PC-9 (cell line): ENCODE results near the gene CRACR2A. TPM values are rescaled to one million over a fixed set of nuclear protein-coding genes. Genes with fewer than 3 reads are reported as not detected.

Experiments
- BruUV-seq: library from RNA; stranded (reverse); fragments of 400-500 nt; replicated peaks from 2 replicates; lab custom pipeline; 2021; lab: Mats Ljungman, UMichigan
- CTCF ChIA-PET: fragments of 300-600 bp; sonication (Branson Sonifier 250); formaldehyde crosslinking; loops from one replicate; lab custom pipeline; 2022; ENCODE audit warnings: antibody characterized with exemption; lab: Charles Lee
- POLR2A ChIA-PET: fragments of 300-600 bp; sonication (Branson Sonifier 250); formaldehyde crosslinking; loops from one replicate; lab custom pipeline; 2022; ENCODE audit warnings: antibody characterized with exemption; ENCODE audit not compliant: unreplicated experiment; lab: Charles Lee
- DNase-seq, 2 experiments: peaks; one replicate each; pipeline versions ENCODE4 v3.0.0 to v3.0.0-alpha.2; 2015 to 2022; ENCODE audit warnings: mixed read lengths in 1 of 2
- H2AFZ ChIP-seq: fragments of 200-600 bp; sonication (generic); 2 replicates; pipeline ENCODE4 v1.8.1; 2017; ENCODE audit warnings: antibody characterized with exemption
- H3F3A ChIP-seq: fragments of 200-600 bp; sonication (generic); 2 replicates; pipeline ENCODE4 v1.8.1; 2017; ENCODE audit warnings: antibody characterized with exemption, mild to moderate bottlenecking, low read depth; ENCODE audit not compliant: insufficient read depth
- H3K27ac ChIP-seq: fragments of 200-600 bp; sonication (generic); 2 replicates; pipeline ENCODE4 v1.6.1; 2016; ENCODE audit warnings: mixed run types
- H3K27me3 ChIP-seq: fragments of 200-600 bp; sonication (generic); 2 replicates; pipeline ENCODE4 v1.6.1; 2016; ENCODE audit warnings: low read depth, mixed run types; ENCODE audit not compliant: insufficient read depth
- H3K36me3 ChIP-seq: fragments of 200-600 bp; sonication (generic); 2 replicates; pipeline ENCODE4 v1.6.1; 2016; ENCODE audit warnings: low read depth, mixed run types
- H3K4me1 ChIP-seq: fragments of 200-600 bp; sonication (generic); replicated peaks from 2 replicates; pipeline ENCODE4 v1.6.1; 2016; ENCODE audit warnings: mixed run types; ENCODE audit not compliant: insufficient read depth
- H3K4me2 ChIP-seq: fragments of 200-600 bp; sonication (generic); 2 replicates; pipeline ENCODE4 v1.6.1; 2017; ENCODE audit warnings: mixed run types
- H3K4me3 ChIP-seq: fragments of 200-600 bp; sonication (generic); 2 replicates; pipeline ENCODE4 v1.6.1; 2016; ENCODE audit warnings: mixed run types
- H3K79me2 ChIP-seq: fragments of 200-600 bp; sonication (generic); 2 replicates; pipeline ENCODE4 v1.6.1; 2017; ENCODE audit warnings: low read depth, mixed run types
- H3K9me2 ChIP-seq: fragments of 200-600 bp; sonication (generic); 2 replicates; pipeline ENCODE4 v1.8.1; 2017; ENCODE audit warnings: mild to moderate bottlenecking; ENCODE audit not compliant: insufficient read depth
- H3K9me3 ChIP-seq: fragments of 200-600 bp; sonication (generic); 2 replicates; pipeline ENCODE4 v1.8.1; 2016; ENCODE audit warnings: low read depth; ENCODE audit not compliant: insufficient read depth
- H4K20me1 ChIP-seq: fragments of 200-600 bp; sonication (generic); 2 replicates; pipeline ENCODE4 v1.8.1; 2017; ENCODE audit not compliant: insufficient read depth
- CTCF ChIP-seq: fragments of 200-600 bp; sonication (generic); conservative IDR thresholded peaks from 2 replicates; pipeline ENCODE4 v1.6.1; 2017; ENCODE audit warnings: mixed run types, antibody characterized with exemption, mild to moderate bottlenecking, moderate library complexity
- EZH2 ChIP-seq: fragments of 200-600 bp; sonication (generic); IDR thresholded peaks from 2 replicates; pipeline ENCODE4 v1.8.0; 2017; ENCODE audit warnings: antibody characterized with exemption, low read depth
- intact Hi-C: fragments of 100-400 bp; cut with micrococcal nuclease; formaldehyde crosslinking; loops from one replicate; pipeline ENCODE4 v1.10.0; 2022; ENCODE audit not compliant: unreplicated experiment
- total RNA-seq: library from RNA; stranded (reverse); gene quantifications from 2 replicates; pipeline ENCODE4 v1.2.3, GENCODE V29; 2021

The CRACR2A gene
- total RNA-seq, 1 experiment from 2014 or later: not detected

- BruUV-seq: no TSS peak
- no peaks in the 10 kb centered on the region for H3K79me2 ChIP-seq
- no peak overlapping the region for H2AFZ ChIP-seq
- TF ChIP-seq EZH2 (no peak), CTCF (no peak)
- no peak for DNase-seq
- no peaks in the 10 kb centered on the region for H3K36me3 ChIP-seq
- no peak overlapping the region for H3K27ac ChIP-seq
- POLR2A ChIA-PET: no interaction called here
- H3K4me2 ChIP-seq: no peak overlapping the region
- H3F3A ChIP-seq: no peaks in the 10 kb centered on the region
- H3K4me3 ChIP-seq: no peak overlapping the region
- H3K27me3 ChIP-seq: peaks cover 90% of the 10 kb centered on the region
- intact Hi-C loops: no loop called here
- no peaks in the 10 kb centered on the region; the same call in 1 of the 2 replicates for H3K9me3 ChIP-seq
- no peaks in the 10 kb centered on the region for H3K9me2 ChIP-seq
- no peaks in the 10 kb centered on the region for H4K20me1 ChIP-seq
- CTCF ChIA-PET: no interaction called here
- no peaks in the 10 kb centered on the region for H3K4me1 ChIP-seq
These were observed 121.2 kb downstream of the CRACR2A start for GRCh38 chr12:3631759-3632158.

- Histone ChIP-seq H3K4me2 (no peak overlapping the region), H3K36me3 (no peaks in the 10 kb centered on the region), H2AFZ (no peak overlapping the region), H3K27me3 (peaks cover 90% of the 10 kb centered on the region), H3K4me1 (no peaks in the 10 kb centered on the region), H3K9me2 (no peaks in the 10 kb centered on the region), H4K20me1 (no peaks in the 10 kb centered on the region), H3K79me2 (no peaks in the 10 kb centered on the region), H3K9me3 (no peaks in the 10 kb centered on the region; the same call in 1 of the 2 replicates), H3K27ac (no peak overlapping the region), H3K4me3 (no peak overlapping the region), H3F3A (no peaks in the 10 kb centered on the region)
- ChIA-PET POLR2A (no interaction called here), CTCF (interaction anchor here (0.5 kb wide), 1 partner anchor 340 kb away, joined by 4 read pairs; no protein-coding TSS in a partner anchor)
- no peak for DNase-seq
- BruUV-seq: no TSS peak
- intact Hi-C loops: no loop called here
- no peak for TF ChIP-seq EZH2
- no peak for TF ChIP-seq CTCF
These were observed 121.7 kb downstream of the CRACR2A start for GRCh38 chr12:3631272-3631637.

DNA sequence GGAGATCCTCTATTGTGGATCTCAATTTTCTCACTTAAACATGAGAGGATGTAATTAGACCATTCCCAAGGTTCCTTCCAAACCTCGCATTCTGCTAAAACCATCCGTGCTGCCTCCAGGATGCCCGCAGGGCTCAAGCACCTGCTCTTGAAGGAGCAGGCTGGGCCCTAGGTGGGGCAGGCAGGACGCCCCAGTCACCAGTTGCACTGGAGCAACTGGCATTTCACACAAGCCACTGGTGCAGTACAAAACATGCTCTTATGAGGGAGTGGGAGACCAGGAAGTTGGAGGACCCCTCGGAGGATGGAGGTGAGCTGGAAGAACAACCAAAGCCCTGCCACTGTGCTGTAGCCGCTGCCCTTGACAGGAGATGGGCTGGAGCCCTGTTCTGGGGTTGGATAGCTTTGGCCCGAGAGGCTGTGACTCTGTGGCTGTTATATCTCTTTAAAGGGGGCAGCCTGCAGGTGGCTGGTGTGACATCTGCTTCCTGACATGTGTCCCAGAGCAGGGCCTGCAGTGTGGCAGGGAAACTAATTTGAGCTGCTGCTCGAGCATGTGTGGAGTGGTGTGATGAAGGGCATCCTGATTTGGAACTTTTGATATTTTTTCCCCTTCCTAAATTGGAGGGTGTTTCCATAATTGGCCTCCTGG is 122.2 kb downstream of the CRACR2A start:
- no peak for TF ChIP-seq CTCF
- TF ChIP-seq EZH2: no peak
- H3K4me3 ChIP-seq: no peak overlapping the region
- ChIA-PET POLR2A (no interaction called here), CTCF (interaction anchor here (0.5 kb wide), 1 partner anchor 340 kb away, joined by 4 read pairs; no protein-coding TSS in a partner anchor)
- H3K36me3 ChIP-seq: no peaks in the 10 kb centered on the region
- no peaks in the 10 kb centered on the region for H3F3A ChIP-seq
- no TSS peak for BruUV-seq
- peaks cover 90% of the 10 kb centered on the region for H3K27me3 ChIP-seq
- H3K79me2 ChIP-seq: no peaks in the 10 kb centered on the region
- H3K4me1 ChIP-seq: no peaks in the 10 kb centered on the region
- H2AFZ ChIP-seq: no peak overlapping the region
- no peak overlapping the region for H3K4me2 ChIP-seq
- H3K27ac ChIP-seq: no peak overlapping the region
- H4K20me1 ChIP-seq: no peaks in the 10 kb centered on the region
- intact Hi-C loops: no loop called here
- DNase-seq: no peak
- H3K9me3 ChIP-seq: no peaks in the 10 kb centered on the region; the same call in 1 of the 2 replicates
- H3K9me2 ChIP-seq: no peaks in the 10 kb centered on the region
